ENCODE results near the gene SPDYC. TPM values are rescaled to one million over a fixed set of nuclear protein-coding genes. Genes with fewer than 3 reads are reported as not detected.

Gene SPDYC
- total and polyA plus RNA-seq, 2 of the 13 experiments (the other 11 are each of a cell fraction or from before 2014, with no cell fraction given), result 0.15 to 0.33 TPM

GRCh38 chr11:65125197-65126056, 44.6 kb upstream of the SPDYC start:
- no TSS peak for BruUV-seq (replicated peaks)
- 98% methylated on average over 12 of the region's 12 CpGs for WGBS (ENCODE audit: low lambda C conversion rate)
- CTCF ChIA-PET (ENCODE audit: low intra/inter-chr PET ratio, low total read pairs), result no interaction called here
- POLR2A ChIA-PET, result interaction anchor here (4.7 kb wide), 1 partner anchor 10 kb away, joined by 105 read pairs; the partner anchor contains the start of gene SYVN1
- H3K4me3 ChIP-seq (replicated peaks in 1 of 3; ENCODE audit: insufficient read depth in 1 of 3, low read depth in 2 of 3, low read length in 3 of 3), result no peak overlapping the region
- intact Hi-C loops (cut with micrococcal nuclease; ENCODE audit: unreplicated experiment) (no loop called here), in situ Hi-C loops (cut with HindIII; ENCODE audit: extremely low pct_ligation_motif_present, low pct_unique_long_range_greater_than_20kb) (no loop called here)
- TF ChIP-seq FOXP4 (CRISPR knock-in tag; IDR thresholded peaks at IDR 0.05) (no peak), ATF7 (IDR thresholded peaks at IDR 0.05) (no peak), ATF7 (CRISPR knock-in tag; IDR thresholded peaks at IDR 0.05) (no peak), SAFB2 (CRISPR knock-in tag; IDR thresholded peaks at IDR 0.05; ENCODE audit: borderline replicate concordance, low read depth) (no peak), ZFP41 (CRISPR knock-in tag; IDR thresholded peaks at IDR 0.05; ENCODE audit: borderline replicate concordance) (no peak), GATAD2A (CRISPR knock-in tag; IDR thresholded peaks at IDR 0.05) (no peak), ZNF276 (CRISPR knock-in tag; IDR thresholded peaks at IDR 0.05; ENCODE audit: low read depth) (no peak), CCDC6 (CRISPR knock-in tag; IDR thresholded peaks at IDR 0.05) (no peak), HES4 (CRISPR knock-in tag; IDR thresholded peaks at IDR 0.05; ENCODE audit: borderline replicate concordance) (no peak)
- no peak overlapping the region for H2AFZ ChIP-seq (ENCODE audit: low read length)
- H3K9ac ChIP-seq (ENCODE audit: insufficient read depth, low read depth, low read length), result no peak overlapping the region
- H3K27me3 ChIP-seq (ENCODE audit: control insufficient read depth in 1 of 2, insufficient read depth in 2 of 2, low read length in 2 of 2), result no peaks in the 10 kb centered on the region; a peak in 1 of 5 replicates
- H3K4me1 ChIP-seq (ENCODE audit: insufficient read depth, low read length), result peaks cover 29% of the 10 kb centered on the region
- peaks cover 41% of the 10 kb centered on the region for H3K79me2 ChIP-seq (ENCODE audit: insufficient read depth, low read length)
- no peaks in the 10 kb centered on the region for H4K20me1 ChIP-seq (ENCODE audit: insufficient read depth, low read length)
- H3K36me3 ChIP-seq (replicated peaks in 1 of 2; ENCODE audit: control insufficient read depth in 1 of 2, insufficient read depth in 2 of 2, low read length in 2 of 2), result peaks cover 37 to 59% of the 10 kb centered on the region in 2 experiments
- no peaks in the 10 kb centered on the region for H3K9me3 ChIP-seq (ENCODE audit: low read length)
- no peak overlapping the region for H3K27ac ChIP-seq (ENCODE audit: extremely low read length, insufficient read depth, low read length)
- no peak overlapping the region for H3K4me2 ChIP-seq (ENCODE audit: low read depth, low read length)
- no peak for FAIRE-seq
- ATAC-seq, result no peak
- DNase-seq (ENCODE audit: low spot score), result no peak

All from HepG2 (cell line).